HCT116 (cell line): ENCODE data around the gene DIO1. TPM values are rescaled to one million over a fixed set of nuclear protein-coding genes. Genes with fewer than 3 reads are reported as not detected.

Experiments
- ATAC-seq: fragments of 200-7000 bp; cut with Tn5 transposase; 2 replicates; pipeline ENCODE4 v1.9.1; 2020; ENCODE audit warnings: mild to moderate bottlenecking, moderate library complexity
- BruUV-seq: library from RNA; stranded (reverse); fragments of 400-500 nt; replicated peaks from 2 replicates; lab custom pipeline; 2021; lab: Mats Ljungman, UMichigan
- CTCF ChIA-PET: fragments of 300-600 bp; sonication (Branson Sonifier 250); formaldehyde crosslinking; loops from one replicate; lab custom pipeline; 2021; ENCODE audit warnings: antibody characterized with exemption; lab: Charles Lee
- POLR2A ChIA-PET: fragments of 300-600, 350-600 bp; sonication (Branson Sonifier 250); formaldehyde crosslinking; loops from one replicate; lab custom pipeline; 2021; ENCODE audit warnings: antibody characterized with exemption; lab: Charles Lee
- RAD21 ChIA-PET, 2 experiments: fragments of 300-600 bp; sonication (Branson Sonifier 250); formaldehyde crosslinking; loops; one replicate each; lab custom pipeline; 2023; ENCODE audit warnings: low total read pairs in 2 of 2; ENCODE audit not compliant: uncharacterized antibody in 2 of 2, unreplicated experiment in 2 of 2, low non-redundant PET in 1 of 2; lab: Charles Lee
- DNase-seq: peaks from one replicate; pipeline ENCODE4 v3.0.0-alpha.2; 2010; ENCODE audit warnings: low read depth, low spot score
- H2AFZ ChIP-seq: fragments of 200-600 bp; shearing (Covaris generic), sonication (generic); 2 replicates; pipeline ENCODE4 v1.6.1; 2017; ENCODE audit warnings: low read depth, mixed run types, mixed read lengths, antibody characterized with exemption, low read length; ENCODE audit not compliant: poor library complexity, severe bottlenecking
- H3K27ac ChIP-seq: 2 replicates; pipeline ENCODE4 v1.5.1; 2012; ENCODE audit warnings: low read depth, low read length
- H3K27me3 ChIP-seq: fragments of 200-600 bp; sonication (generic); 2 replicates; pipeline ENCODE4 v1.6.1; 2016; ENCODE audit warnings: mixed run types, low read length, mixed read lengths; ENCODE audit not compliant: insufficient read depth
- H3K36me3 ChIP-seq, 2 experiments: fragments of 200-500 bp in 1 of 2; fragments of 200-600 bp in 1 of 2; sonication (Bioruptor generic) in 1 of 2; sonication (generic) in 1 of 2; 2 replicates each; pipeline versions ENCODE4 v1.5.1 to v1.6.1; 2014 to 2016; ENCODE audit warnings: low read length in 2 of 2, inconsistent platforms in 1 of 2, mixed read lengths in 1 of 2, mixed run types in 1 of 2; ENCODE audit not compliant: insufficient read depth in 2 of 2, control insufficient read depth in 1 of 2
- H3K4me1 ChIP-seq, 2 experiments: fragments of 200-600 bp in 1 of 2; sonication (generic) in 1 of 2; 2 replicates each; pipeline versions ENCODE4 v1.5.1 to v1.6.1; 2012 to 2017; ENCODE audit warnings: low read length in 2 of 2, inconsistent platforms in 1 of 2, mild to moderate bottlenecking in 1 of 2, mixed read lengths in 1 of 2, mixed run types in 1 of 2, moderate library complexity in 1 of 2; ENCODE audit not compliant: insufficient read depth in 2 of 2, control insufficient read depth in 1 of 2
- H3K4me2 ChIP-seq: fragments of 200-600 bp; sonication (generic); 2 replicates; pipeline ENCODE4 v1.6.1; 2017; ENCODE audit warnings: mixed run types, low read length, mixed read lengths
- H3K4me3 ChIP-seq, 2 experiments: fragments of 200-600 bp in 1 of 2; sonication (generic) in 1 of 2; replicated peaks in 1 of 2; 2 replicates each; pipeline ENCODE4 v1.5.1; 2011 to 2016; ENCODE audit warnings: low read length in 2 of 2, control low read depth in 1 of 2, low read depth in 1 of 2, mild to moderate bottlenecking in 1 of 2, mixed read lengths in 1 of 2, mixed run types in 1 of 2
- H3K79me2 ChIP-seq: fragments of 200-600 bp; sonication (generic); 2 replicates; pipeline ENCODE4 v1.6.1; 2017; ENCODE audit warnings: mild to moderate bottlenecking, mixed run types, low read length, moderate library complexity, mixed read lengths; ENCODE audit not compliant: insufficient read depth
- H3K9ac ChIP-seq: fragments of 200-600 bp; sonication (generic); 2 replicates; pipeline ENCODE4 v1.6.1; 2016; ENCODE audit warnings: low read length, mixed read lengths
- H3K9me2 ChIP-seq: fragments of 200-600 bp; sonication (generic), shearing (Covaris generic); 2 replicates; pipeline ENCODE4 v1.6.1; 2017; ENCODE audit warnings: mixed run types, mild to moderate bottlenecking, moderate library complexity; ENCODE audit not compliant: insufficient read depth
- H3K9me3 ChIP-seq, 2 experiments: fragments of 200-500 bp in 1 of 2; fragments of 200-600 bp in 1 of 2; sonication (Bioruptor generic) in 1 of 2; sonication (generic) in 1 of 2; 2 replicates each; pipeline ENCODE4 v1.6.1; 2014 to 2017; ENCODE audit warnings: low read length in 2 of 2, mixed read lengths in 2 of 2, inconsistent platforms in 1 of 2, low read depth in 1 of 2, mild to moderate bottlenecking in 1 of 2, mixed run types in 1 of 2, moderate library complexity in 1 of 2; ENCODE audit not compliant: control insufficient read depth in 1 of 2, insufficient read depth in 1 of 2
- H4K20me1 ChIP-seq: fragments of 200-600 bp; sonication (generic), shearing (Covaris generic); 2 replicates; pipeline ENCODE4 v1.6.1; 2017; ENCODE audit warnings: mixed run types, mild to moderate bottlenecking, moderate library complexity; ENCODE audit not compliant: insufficient read depth
- CBX3 ChIP-seq: IDR thresholded peaks from 2 replicates; pipeline ENCODE4 v1.6.1; 2012; ENCODE audit warnings: low read depth
- EGR1 ChIP-seq: IDR thresholded peaks from 2 replicates; pipeline ENCODE4 v1.6.1; 2012; ENCODE audit warnings: low read depth
- ELF1 ChIP-seq: IDR thresholded peaks from 2 replicates; pipeline ENCODE4 v1.6.1; 2012; ENCODE audit warnings: low read depth, borderline replicate concordance
- EZH2 ChIP-seq: fragments of 200-600 bp; sonication (generic); IDR thresholded peaks from 2 replicates; pipeline ENCODE4 v1.6.1; 2017; ENCODE audit warnings: antibody characterized with exemption, mixed run types
- EZH2phosphoT487 ChIP-seq: fragments of 200-600 bp; IDR thresholded peaks from 2 replicates; pipeline ENCODE4 v1.6.1; 2018; ENCODE audit warnings: antibody characterized with exemption, borderline replicate concordance
- FOSL1 ChIP-seq: IDR thresholded peaks from 2 replicates; pipeline ENCODE4 v1.6.1; 2012; ENCODE audit warnings: low read depth
- POLR2AphosphoS5 ChIP-seq: IDR thresholded peaks from 2 replicates; pipeline ENCODE4 v1.6.1; 2011; ENCODE audit warnings: mild to moderate bottlenecking, low read depth, low read length, moderate library complexity
- RAD21 ChIP-seq: IDR thresholded peaks from 2 replicates; pipeline ENCODE4 v1.6.1; 2012; ENCODE audit warnings: low read depth, mild to moderate bottlenecking
- SIN3A ChIP-seq: IDR thresholded peaks from 2 replicates; pipeline ENCODE4 v1.6.1; 2012; ENCODE audit warnings: low read depth
- SRF ChIP-seq: IDR thresholded peaks from 2 replicates; pipeline ENCODE4 v1.6.1; 2012; ENCODE audit warnings: low read depth
- TCF7L2 ChIP-seq: IDR thresholded peaks from 2 replicates; pipeline ENCODE4 v1.7.0; 2011; ENCODE audit warnings: borderline replicate concordance, inconsistent platforms; ENCODE audit not compliant: insufficient read depth, insufficient read length; ENCODE audit errors: extremely low read depth
- YY1 ChIP-seq: IDR thresholded peaks from 2 replicates; pipeline ENCODE4 v1.6.1; 2011; ENCODE audit warnings: low read length, low read depth, moderate library complexity, mild to moderate bottlenecking; ENCODE audit not compliant: insufficient replicate concordance; ENCODE audit errors: extremely low read depth
- ZFX ChIP-seq: fragments of 450-650 bp; IDR thresholded peaks from 2 replicates; pipeline ENCODE4 v1.6.1; 2017
- ZNF274 ChIP-seq: fragments of 200-500 bp; sonication (Bioruptor generic); IDR thresholded peaks from 2 replicates; pipeline ENCODE4 v1.6.1; 2014; ENCODE audit warnings: mild to moderate bottlenecking, low read depth, low read length, inconsistent platforms
- intact Hi-C: fragments of 100-400 bp; cut with micrococcal nuclease; formaldehyde crosslinking; loops from 2 replicates; pipeline ENCODE4 v1.10.0; 2022
- total RNA-seq: library from RNA; stranded (reverse); gene quantifications from one replicate; pipeline ENCODE4 v1.2.1, GENCODE V29; 2021; ENCODE audit not compliant: unreplicated experiment
- TF ChIP-seq, protein P1 (sequence below), 3 experiments: fragments of 200-600 bp in 1 of 3; sonication (generic) in 1 of 3; IDR thresholded peaks in 2 of 3; conservative IDR thresholded peaks in 1 of 3; 2 replicates each; pipeline ENCODE4 v1.5.1; 2012 to 2017; ENCODE audit warnings: low read depth in 2 of 3, low read length in 2 of 3, antibody characterized with exemption in 1 of 3, borderline replicate concordance in 1 of 3, control low read depth in 1 of 3, mild to moderate bottlenecking in 1 of 3, mixed read lengths in 1 of 3, mixed run types in 1 of 3, moderate library complexity in 1 of 3; ENCODE audit not compliant: insufficient read depth in 1 of 3

DIO1 gene
- total RNA-seq, 1 experiment from 2014 or later = not detected

DNA sequence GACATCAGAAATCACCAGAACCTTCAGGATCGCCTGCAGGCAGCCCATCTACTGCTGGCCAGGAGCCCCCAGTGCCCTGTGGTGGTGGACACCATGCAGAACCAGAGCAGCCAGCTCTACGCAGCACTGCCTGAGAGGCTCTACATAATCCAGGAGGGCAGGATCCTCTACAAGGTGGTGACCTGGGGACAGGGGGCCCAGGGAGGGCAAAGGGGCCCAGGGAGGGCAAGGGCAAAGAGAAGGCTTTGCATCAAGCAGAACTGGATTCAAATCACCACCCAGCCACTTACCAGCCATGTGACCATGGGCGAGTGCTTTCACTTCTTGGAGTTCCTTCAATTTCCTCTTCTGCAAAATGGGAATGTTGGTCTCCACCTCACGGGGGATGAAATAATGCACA, 12.1 kb downstream of the DIO1 start:
- H3K4me3 ChIP-seq = no peak overlapping the region
- no TSS peak for BruUV-seq
- H2AFZ ChIP-seq = no peak overlapping the region
- intact Hi-C loops = no loop called here
- H3K9ac ChIP-seq = no peak overlapping the region
- H3K27me3 ChIP-seq = no peaks in the 10 kb centered on the region
- no peaks in the 10 kb centered on the region for H3K79me2 ChIP-seq
- ChIA-PET CTCF (no interaction called here), RAD21 (no interaction called here), POLR2A (no interaction called here)
- peaks cover 0 to 4% of the 10 kb centered on the region in 2 experiments; a peak in 1 of 4 replicates for H3K4me1 ChIP-seq
- DNase-seq (no peak), ATAC-seq (no peak)
- TF ChIP-seq POLR2AphosphoS5 (no peak), ZFX (no peak), SIN3A (no peak), ZNF274 (no peak), RAD21 (no peak), SRF (no peak), CBX3 (no peak), FOSL1 (no peak), TCF7L2 (no peak), EZH2phosphoT487 (no peak), EZH2 (no peak), EGR1 (no peak), ELF1 (no peak), YY1 (no peak)
- TF ChIP-seq, protein P1, sequence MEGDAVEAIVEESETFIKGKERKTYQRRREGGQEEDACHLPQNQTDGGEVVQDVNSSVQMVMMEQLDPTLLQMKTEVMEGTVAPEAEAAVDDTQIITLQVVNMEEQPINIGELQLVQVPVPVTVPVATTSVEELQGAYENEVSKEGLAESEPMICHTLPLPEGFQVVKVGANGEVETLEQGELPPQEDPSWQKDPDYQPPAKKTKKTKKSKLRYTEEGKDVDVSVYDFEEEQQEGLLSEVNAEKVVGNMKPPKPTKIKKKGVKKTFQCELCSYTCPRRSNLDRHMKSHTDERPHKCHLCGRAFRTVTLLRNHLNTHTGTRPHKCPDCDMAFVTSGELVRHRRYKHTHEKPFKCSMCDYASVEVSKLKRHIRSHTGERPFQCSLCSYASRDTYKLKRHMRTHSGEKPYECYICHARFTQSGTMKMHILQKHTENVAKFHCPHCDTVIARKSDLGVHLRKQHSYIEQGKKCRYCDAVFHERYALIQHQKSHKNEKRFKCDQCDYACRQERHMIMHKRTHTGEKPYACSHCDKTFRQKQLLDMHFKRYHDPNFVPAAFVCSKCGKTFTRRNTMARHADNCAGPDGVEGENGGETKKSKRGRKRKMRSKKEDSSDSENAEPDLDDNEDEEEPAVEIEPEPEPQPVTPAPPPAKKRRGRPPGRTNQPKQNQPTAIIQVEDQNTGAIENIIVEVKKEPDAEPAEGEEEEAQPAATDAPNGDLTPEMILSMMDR (IDR thresholded peaks at IDR 0.05 in 2 of 3, conservative IDR thresholded peaks at IDR 0.05 in 1 of 3; ENCODE audit: borderline replicate concordance in 1 of 3, insufficient read depth in 1 of 3, low read depth in 2 of 3, low read length in 2 of 3) = no peak
- no peak overlapping the region for H3K4me2 ChIP-seq
- no peaks in the 10 kb centered on the region for H3K9me2 ChIP-seq
- H3K27ac ChIP-seq = no peak overlapping the region
- no peaks in the 10 kb centered on the region for H3K36me3 ChIP-seq
- H3K9me3 ChIP-seq = no peaks in the 10 kb centered on the region
- H4K20me1 ChIP-seq = no peaks in the 10 kb centered on the region
